ENCODE results near the gene SMIM5.

DNA sequence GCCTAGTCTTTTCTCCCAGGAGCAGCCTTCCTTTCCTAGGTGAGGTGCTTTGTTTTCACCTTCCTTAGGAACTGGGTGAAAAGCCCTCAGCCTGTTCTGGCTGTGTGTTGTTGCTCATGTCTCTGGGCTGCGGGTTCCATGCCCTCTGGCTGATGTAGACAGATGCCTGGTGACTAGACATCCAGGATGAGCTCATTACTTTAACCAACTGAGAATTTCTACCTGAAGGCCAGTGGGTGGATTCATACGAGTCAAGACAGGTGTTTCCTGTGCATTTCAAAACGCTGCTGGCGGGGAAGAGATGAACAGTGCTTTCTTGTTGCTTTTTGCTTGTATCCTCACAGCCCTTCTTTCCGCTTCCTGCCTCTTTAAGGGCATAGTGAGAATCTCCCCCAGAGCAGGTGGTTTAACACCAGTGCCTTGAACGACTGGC is 56.2 kb downstream of the SMIM5 start:
- TF ChIP-seq, protein P1, sequence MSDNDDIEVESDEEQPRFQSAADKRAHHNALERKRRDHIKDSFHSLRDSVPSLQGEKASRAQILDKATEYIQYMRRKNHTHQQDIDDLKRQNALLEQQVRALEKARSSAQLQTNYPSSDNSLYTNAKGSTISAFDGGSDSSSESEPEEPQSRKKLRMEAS (IDR thresholded peaks at IDR 0.05), result no peak
- TF ChIP-seq CREB1 (IDR thresholded peaks at IDR 0.05; ENCODE audit: low read depth), result no peak
- no peak for TF ChIP-seq EP300 (IDR thresholded peaks at IDR 0.05; ENCODE audit: borderline replicate concordance)
- TF ChIP-seq, protein P2, sequence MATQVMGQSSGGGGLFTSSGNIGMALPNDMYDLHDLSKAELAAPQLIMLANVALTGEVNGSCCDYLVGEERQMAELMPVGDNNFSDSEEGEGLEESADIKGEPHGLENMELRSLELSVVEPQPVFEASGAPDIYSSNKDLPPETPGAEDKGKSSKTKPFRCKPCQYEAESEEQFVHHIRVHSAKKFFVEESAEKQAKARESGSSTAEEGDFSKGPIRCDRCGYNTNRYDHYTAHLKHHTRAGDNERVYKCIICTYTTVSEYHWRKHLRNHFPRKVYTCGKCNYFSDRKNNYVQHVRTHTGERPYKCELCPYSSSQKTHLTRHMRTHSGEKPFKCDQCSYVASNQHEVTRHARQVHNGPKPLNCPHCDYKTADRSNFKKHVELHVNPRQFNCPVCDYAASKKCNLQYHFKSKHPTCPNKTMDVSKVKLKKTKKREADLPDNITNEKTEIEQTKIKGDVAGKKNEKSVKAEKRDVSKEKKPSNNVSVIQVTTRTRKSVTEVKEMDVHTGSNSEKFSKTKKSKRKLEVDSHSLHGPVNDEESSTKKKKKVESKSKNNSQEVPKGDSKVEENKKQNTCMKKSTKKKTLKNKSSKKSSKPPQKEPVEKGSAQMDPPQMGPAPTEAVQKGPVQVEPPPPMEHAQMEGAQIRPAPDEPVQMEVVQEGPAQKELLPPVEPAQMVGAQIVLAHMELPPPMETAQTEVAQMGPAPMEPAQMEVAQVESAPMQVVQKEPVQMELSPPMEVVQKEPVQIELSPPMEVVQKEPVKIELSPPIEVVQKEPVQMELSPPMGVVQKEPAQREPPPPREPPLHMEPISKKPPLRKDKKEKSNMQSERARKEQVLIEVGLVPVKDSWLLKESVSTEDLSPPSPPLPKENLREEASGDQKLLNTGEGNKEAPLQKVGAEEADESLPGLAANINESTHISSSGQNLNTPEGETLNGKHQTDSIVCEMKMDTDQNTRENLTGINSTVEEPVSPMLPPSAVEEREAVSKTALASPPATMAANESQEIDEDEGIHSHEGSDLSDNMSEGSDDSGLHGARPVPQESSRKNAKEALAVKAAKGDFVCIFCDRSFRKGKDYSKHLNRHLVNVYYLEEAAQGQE (IDR thresholded peaks at IDR 0.05; ENCODE audit: low read depth), result no peak
- TF ChIP-seq TEAD4 (IDR thresholded peaks at IDR 0.05), result no peak
- no peak for TF ChIP-seq YY1 (IDR thresholded peaks at IDR 0.05; ENCODE audit: low read depth)

Measured in Ishikawa (cell line).